ENCODE data around the gene SMIM23. TPM values are rescaled to one million over a fixed set of nuclear protein-coding genes. Genes with fewer than 3 reads are reported as not detected.

SMIM23 gene
- polyA plus RNA-seq, 1 of the 3 experiments (the other 2 are of a cell fraction), result not detected

DNA sequence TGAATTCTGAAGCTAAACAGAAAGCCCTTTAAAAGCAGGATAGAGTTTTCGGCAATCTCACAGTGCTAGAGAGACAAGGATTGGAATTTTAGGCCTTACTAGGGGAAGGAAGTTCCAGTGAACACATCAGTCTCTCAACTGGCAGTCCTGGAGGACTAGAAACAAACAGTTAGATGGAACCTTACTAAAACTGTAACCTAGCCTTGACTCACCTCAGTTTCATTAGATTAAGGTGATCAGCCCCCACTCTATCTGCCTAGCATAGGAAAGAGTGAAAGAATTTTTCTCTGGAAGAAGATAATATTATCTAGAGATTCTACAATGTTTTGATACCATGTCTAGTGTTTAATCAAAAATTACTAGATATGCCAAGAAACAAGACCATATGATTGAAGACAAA is 25.8 kb upstream of the SMIM23 start (continued):
- TF ChIP-seq, protein P1, sequence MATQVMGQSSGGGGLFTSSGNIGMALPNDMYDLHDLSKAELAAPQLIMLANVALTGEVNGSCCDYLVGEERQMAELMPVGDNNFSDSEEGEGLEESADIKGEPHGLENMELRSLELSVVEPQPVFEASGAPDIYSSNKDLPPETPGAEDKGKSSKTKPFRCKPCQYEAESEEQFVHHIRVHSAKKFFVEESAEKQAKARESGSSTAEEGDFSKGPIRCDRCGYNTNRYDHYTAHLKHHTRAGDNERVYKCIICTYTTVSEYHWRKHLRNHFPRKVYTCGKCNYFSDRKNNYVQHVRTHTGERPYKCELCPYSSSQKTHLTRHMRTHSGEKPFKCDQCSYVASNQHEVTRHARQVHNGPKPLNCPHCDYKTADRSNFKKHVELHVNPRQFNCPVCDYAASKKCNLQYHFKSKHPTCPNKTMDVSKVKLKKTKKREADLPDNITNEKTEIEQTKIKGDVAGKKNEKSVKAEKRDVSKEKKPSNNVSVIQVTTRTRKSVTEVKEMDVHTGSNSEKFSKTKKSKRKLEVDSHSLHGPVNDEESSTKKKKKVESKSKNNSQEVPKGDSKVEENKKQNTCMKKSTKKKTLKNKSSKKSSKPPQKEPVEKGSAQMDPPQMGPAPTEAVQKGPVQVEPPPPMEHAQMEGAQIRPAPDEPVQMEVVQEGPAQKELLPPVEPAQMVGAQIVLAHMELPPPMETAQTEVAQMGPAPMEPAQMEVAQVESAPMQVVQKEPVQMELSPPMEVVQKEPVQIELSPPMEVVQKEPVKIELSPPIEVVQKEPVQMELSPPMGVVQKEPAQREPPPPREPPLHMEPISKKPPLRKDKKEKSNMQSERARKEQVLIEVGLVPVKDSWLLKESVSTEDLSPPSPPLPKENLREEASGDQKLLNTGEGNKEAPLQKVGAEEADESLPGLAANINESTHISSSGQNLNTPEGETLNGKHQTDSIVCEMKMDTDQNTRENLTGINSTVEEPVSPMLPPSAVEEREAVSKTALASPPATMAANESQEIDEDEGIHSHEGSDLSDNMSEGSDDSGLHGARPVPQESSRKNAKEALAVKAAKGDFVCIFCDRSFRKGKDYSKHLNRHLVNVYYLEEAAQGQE (IDR thresholded peaks at IDR 0.05; ENCODE audit: low read depth, low read length), result no peak
- TF ChIP-seq NRF1 (IDR thresholded peaks at IDR 0.05; ENCODE audit: low read depth, low read length), result no peak
- TF ChIP-seq MXI1 (IDR thresholded peaks at IDR 0.05; ENCODE audit: low read depth, low read length), result no peak

DNA sequence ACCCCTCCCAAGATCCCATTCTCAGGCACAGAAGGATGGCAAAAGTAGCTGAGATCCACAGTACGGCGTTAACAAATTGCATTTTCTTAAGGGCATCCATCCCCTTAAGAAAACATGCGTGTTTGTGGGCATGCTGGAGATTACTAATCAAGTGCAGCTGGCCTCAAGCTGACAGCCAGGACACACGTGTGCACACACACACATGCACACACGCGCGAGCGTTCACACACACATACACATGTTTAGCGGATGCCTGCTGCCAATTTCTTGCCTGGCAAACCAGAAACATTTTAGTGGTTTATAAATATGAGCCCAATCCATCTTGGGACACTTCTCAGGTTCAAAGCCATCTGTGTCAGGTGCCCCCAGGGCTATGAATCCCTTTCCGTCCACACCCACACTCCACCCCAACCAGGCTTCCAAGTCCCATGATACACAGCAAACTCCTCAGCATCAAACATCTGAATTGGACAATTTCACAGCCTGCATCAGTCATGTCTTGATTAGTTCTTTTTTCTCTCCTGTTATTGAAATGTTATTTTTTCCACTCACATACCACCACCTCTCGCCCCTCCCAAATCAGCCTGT is 23.5 kb upstream of the SMIM23 start:
- H3K27ac ChIP-seq (ENCODE audit: low read depth in 2 of 2, low read length in 1 of 2), result no peak overlapping the region
- no peak overlapping the region for H3K9ac ChIP-seq
- H3K79me2 ChIP-seq (ENCODE audit: insufficient read depth), result no peaks in the 10 kb centered on the region
- no peaks in the 10 kb centered on the region; the same call in 1 of the 2 replicates for H3K27me3 ChIP-seq (ENCODE audit: insufficient read depth)
- no peaks in the 10 kb centered on the region for H4K20me1 ChIP-seq (ENCODE audit: insufficient read depth)
- WGBS (ENCODE audit: low lambda C conversion rate), result 71% methylated on average over 10 of the region's 11 CpGs
- no peaks in the 10 kb centered on the region for H3K36me3 ChIP-seq (replicated peaks in 1 of 2; ENCODE audit: control insufficient read depth in 1 of 2, insufficient read depth in 2 of 2, low read length in 1 of 2)
- H3K4me1 ChIP-seq (ENCODE audit: control insufficient read depth in 1 of 2, insufficient read depth in 2 of 2, low read depth in 1 of 2, low read length in 1 of 2), result no peaks in the 10 kb centered on the region; a peak in 1 of 4 replicates
- CTCF ChIA-PET, result interaction anchor here (1.3 kb wide), 1 partner anchor 14 kb away, joined by 3 read pairs; no protein-coding TSS in a partner anchor
- no peaks in the 10 kb centered on the region for H3K9me2 ChIP-seq
- POLR2A ChIA-PET, result no interaction called here
- no peak for DNase-seq
- H2AFZ ChIP-seq (ENCODE audit: low read depth), result no peak overlapping the region
- H3F3A ChIP-seq (replicated peaks; ENCODE audit: insufficient read depth), result no peaks in the 10 kb centered on the region
- H3K9me3 ChIP-seq, result no peaks in the 10 kb centered on the region; the same call in 1 of the 2 replicates
- TF ChIP-seq, protein P2, sequence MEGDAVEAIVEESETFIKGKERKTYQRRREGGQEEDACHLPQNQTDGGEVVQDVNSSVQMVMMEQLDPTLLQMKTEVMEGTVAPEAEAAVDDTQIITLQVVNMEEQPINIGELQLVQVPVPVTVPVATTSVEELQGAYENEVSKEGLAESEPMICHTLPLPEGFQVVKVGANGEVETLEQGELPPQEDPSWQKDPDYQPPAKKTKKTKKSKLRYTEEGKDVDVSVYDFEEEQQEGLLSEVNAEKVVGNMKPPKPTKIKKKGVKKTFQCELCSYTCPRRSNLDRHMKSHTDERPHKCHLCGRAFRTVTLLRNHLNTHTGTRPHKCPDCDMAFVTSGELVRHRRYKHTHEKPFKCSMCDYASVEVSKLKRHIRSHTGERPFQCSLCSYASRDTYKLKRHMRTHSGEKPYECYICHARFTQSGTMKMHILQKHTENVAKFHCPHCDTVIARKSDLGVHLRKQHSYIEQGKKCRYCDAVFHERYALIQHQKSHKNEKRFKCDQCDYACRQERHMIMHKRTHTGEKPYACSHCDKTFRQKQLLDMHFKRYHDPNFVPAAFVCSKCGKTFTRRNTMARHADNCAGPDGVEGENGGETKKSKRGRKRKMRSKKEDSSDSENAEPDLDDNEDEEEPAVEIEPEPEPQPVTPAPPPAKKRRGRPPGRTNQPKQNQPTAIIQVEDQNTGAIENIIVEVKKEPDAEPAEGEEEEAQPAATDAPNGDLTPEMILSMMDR (IDR thresholded peaks at IDR 0.05), result no peak
- TF ChIP-seq FOXM1 (IDR thresholded peaks at IDR 0.05; ENCODE audit: low read depth), result no peak
- TF ChIP-seq, protein P1 (IDR thresholded peaks at IDR 0.05; ENCODE audit: low read depth, low read length), result no peak
- TF ChIP-seq, protein P3, sequence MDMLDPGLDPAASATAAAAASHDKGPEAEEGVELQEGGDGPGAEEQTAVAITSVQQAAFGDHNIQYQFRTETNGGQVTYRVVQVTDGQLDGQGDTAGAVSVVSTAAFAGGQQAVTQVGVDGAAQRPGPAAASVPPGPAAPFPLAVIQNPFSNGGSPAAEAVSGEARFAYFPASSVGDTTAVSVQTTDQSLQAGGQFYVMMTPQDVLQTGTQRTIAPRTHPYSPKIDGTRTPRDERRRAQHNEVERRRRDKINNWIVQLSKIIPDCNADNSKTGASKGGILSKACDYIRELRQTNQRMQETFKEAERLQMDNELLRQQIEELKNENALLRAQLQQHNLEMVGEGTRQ (IDR thresholded peaks at IDR 0.05; ENCODE audit: borderline replicate concordance, low read depth, low read length), result no peak
- no peak for TF ChIP-seq EP300 (IDR thresholded peaks at IDR 0.05; ENCODE audit: borderline replicate concordance in 1 of 2, low read depth in 1 of 2, low read length in 1 of 2)
- TF ChIP-seq, protein P4, sequence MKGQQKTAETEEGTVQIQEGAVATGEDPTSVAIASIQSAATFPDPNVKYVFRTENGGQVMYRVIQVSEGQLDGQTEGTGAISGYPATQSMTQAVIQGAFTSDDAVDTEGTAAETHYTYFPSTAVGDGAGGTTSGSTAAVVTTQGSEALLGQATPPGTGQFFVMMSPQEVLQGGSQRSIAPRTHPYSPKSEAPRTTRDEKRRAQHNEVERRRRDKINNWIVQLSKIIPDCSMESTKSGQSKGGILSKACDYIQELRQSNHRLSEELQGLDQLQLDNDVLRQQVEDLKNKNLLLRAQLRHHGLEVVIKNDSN (IDR thresholded peaks at IDR 0.05; ENCODE audit: borderline replicate concordance, low read depth), result no peak
- TF ChIP-seq YY1 (IDR thresholded peaks at IDR 0.05; ENCODE audit: low read depth), result no peak
- no peak overlapping the region for H3K4me3 ChIP-seq (ENCODE audit: low read depth in 2 of 2, low read length in 1 of 2)
- H3K4me2 ChIP-seq, result no peak overlapping the region
